ENCODE data around the gene PPP4R2.

DNA sequence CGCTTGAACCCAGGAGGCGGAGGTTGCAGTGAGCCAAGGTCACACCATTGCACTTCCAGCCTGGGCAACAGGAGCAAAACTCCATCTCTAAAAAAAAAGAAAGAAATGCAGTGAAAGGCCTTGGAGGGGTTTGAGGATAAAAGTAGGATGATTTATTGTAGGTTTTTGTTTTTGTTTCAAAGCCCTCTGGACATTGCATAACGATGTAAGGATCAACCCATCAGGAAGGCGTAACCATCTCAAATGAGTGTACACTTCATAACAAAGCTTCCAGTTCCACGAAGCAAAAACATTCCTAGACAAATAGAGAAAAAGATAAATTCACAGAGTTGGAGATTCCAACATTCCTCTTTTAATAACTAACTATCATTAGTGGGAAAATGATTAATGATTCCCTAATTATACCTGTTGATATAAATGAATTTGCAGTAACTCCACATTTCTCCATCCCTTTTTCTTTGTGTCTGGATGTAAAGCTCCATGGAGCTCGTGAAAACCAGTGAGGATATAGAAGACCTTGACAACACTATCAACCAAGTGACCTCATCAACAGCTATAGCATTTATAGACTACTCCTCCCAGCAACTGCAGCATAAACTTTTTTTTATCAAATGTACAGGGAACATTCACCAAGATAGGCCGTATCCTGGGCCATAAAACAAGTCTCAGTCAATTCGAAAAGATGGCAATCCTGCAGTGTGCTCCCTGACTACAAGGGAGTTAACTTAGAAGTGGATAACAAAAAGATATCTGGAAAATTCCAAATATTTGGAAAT, 48.7 kb upstream of the PPP4R2 start:
- TF ChIP-seq POLR2A (IDR thresholded peaks at IDR 0.05) (no peak), EP300 (IDR thresholded peaks at IDR 0.05) (no peak)
- TF ChIP-seq, protein P1, sequence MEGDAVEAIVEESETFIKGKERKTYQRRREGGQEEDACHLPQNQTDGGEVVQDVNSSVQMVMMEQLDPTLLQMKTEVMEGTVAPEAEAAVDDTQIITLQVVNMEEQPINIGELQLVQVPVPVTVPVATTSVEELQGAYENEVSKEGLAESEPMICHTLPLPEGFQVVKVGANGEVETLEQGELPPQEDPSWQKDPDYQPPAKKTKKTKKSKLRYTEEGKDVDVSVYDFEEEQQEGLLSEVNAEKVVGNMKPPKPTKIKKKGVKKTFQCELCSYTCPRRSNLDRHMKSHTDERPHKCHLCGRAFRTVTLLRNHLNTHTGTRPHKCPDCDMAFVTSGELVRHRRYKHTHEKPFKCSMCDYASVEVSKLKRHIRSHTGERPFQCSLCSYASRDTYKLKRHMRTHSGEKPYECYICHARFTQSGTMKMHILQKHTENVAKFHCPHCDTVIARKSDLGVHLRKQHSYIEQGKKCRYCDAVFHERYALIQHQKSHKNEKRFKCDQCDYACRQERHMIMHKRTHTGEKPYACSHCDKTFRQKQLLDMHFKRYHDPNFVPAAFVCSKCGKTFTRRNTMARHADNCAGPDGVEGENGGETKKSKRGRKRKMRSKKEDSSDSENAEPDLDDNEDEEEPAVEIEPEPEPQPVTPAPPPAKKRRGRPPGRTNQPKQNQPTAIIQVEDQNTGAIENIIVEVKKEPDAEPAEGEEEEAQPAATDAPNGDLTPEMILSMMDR (IDR thresholded peaks at IDR 0.05) = no peak

Data from tibial nerve (tissue), 4 donors.